GM15510 (cell line): ENCODE measurements around the gene FHIP2A.

Experiments
- POLR2A ChIP-seq: IDR thresholded peaks from 3 replicates; pipeline ENCODE4 v1.6.1; 2011; ENCODE audit warnings: borderline replicate concordance; ENCODE audit not compliant: insufficient read length; ENCODE audit errors: extremely low read depth

Gene FHIP2A, protein sequence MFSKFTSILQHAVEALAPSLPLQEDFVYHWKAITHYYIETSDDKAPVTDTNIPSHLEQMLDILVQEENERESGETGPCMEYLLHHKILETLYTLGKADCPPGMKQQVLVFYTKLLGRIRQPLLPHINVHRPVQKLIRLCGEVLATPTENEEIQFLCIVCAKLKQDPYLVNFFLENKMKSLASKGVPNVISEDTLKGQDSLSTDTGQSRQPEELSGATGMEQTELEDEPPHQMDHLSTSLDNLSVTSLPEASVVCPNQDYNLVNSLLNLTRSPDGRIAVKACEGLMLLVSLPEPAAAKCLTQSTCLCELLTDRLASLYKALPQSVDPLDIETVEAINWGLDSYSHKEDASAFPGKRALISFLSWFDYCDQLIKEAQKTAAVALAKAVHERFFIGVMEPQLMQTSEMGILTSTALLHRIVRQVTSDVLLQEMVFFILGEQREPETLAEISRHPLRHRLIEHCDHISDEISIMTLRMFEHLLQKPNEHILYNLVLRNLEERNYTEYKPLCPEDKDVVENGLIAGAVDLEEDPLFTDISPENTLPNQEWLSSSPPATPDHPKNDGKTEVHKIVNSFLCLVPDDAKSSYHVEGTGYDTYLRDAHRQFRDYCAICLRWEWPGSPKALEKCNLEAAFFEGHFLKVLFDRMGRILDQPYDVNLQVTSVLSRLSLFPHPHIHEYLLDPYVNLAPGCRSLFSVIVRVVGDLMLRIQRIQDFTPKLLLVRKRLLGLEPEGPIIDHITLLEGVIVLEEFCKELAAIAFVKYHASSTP

GRCh38 chr10:114821293-114821914 lies at the start of gene FHIP2A:
TSS of gene FHIP2A (plus strand) at chr10:114821780. CDS start at chr10:114822079, 299 bp downstream.
- peak; percentile 53 for TF ChIP-seq POLR2A

DNA sequence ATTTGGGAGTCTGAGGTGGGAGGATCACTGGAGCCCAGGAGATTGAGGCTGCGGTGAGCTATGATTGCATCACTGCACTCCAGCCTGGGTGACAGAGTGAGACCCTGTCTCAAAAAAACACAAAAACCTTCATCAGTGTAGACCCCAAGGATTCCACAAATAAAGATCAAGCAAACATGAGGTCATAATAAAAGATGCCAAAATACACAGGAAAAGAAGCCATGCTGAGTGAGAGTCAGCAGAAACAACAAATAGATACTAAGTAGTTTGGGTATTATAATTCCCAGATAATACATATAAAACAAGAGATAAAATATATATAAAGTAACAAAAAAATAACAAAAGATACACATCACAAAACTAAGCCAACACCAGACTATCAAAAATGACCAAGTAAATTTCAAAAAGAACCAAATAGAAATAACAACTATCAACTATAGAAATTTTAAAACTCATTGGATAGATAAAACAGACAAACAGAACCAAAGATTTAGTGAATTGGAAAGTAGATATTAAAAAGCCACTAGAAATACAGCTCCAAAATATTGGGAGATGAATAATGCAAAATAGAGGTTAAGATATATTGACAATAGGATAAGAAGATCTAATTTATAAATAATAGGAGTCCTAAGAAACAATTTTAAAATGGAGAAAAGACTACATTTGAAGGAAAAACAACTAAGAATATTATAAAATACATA lies 48.9 kb upstream of the FHIP2A start:
- TF ChIP-seq POLR2A, result no peak

DNA sequence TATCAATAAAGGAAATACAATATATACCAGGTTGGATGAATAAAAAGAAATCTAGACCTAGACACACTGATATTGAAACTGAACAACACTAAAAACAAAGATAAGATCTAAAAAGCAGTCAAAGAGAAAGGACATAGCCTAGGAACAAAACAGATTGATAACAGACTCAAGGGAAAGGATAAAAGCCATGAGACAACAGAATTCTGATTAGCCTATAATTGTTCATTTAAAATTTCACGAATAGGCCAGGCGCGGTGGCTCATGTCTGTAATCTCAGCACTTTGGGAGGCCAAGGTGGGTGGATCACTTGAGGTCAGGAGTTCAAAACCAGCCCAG lies 48.4 kb upstream of the FHIP2A start:
- no peak for TF ChIP-seq POLR2A

DNA sequence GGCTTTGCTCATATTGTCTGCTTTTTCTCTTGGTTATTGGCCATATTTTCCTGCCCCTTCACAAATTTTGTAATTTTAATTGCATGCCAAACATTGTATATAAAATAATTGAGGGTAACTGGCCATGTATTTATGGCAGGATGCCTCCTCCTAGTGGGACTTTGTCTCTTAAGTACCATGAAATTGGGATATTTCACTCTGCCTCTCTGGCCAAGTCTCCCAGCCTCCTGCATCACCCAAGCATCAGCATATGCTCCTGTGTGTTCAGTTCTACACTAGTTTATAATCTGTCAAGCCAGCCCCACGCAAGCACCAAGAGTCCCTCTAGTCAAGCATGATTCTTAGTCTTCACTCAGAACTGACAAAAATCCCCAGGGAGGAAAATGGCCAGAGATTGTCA lies 44.2 kb upstream of the FHIP2A start:
- TF ChIP-seq POLR2A, result no peak

DNA sequence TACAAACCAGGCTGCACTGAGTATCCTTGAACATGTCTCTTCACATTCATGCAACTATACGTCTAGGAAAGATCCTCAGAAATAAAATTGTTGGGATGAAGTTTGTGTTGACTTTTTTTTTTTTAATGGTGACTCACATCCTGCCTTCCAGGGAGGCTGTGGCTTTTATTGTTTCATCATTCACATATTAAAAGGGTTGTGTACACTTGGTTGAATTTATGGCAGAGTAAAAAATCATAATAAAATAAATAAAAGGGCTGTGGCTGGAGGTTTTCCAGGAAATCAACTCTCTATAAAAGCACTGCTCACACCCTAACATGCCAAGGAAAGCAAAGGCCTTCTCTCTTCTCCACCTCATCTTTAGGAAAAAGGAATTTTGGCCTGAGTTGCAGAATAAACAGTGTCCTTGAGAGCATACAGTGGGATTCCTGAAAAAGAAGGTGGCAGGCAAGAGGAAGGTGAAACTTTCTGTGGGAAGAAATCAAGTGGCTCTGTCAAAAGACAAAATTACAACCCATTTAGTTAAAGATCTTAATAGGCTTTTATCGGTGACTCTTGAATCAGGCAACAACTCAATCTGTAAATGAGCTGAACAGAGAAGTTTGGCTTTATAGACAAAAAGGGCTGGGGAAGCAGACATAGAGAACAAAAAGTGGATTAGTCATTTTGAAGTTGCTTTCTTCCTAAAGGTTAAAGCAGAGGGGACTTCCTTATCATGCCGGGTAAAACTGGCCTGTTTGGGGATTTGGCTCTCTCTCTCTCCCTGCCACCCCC lies 41.6 kb upstream of the FHIP2A start:
- no peak for TF ChIP-seq POLR2A

GRCh38 chr10:114780577-114781184 lies 40.9 kb upstream of the FHIP2A start:
- TF ChIP-seq POLR2A, result no peak

DNA sequence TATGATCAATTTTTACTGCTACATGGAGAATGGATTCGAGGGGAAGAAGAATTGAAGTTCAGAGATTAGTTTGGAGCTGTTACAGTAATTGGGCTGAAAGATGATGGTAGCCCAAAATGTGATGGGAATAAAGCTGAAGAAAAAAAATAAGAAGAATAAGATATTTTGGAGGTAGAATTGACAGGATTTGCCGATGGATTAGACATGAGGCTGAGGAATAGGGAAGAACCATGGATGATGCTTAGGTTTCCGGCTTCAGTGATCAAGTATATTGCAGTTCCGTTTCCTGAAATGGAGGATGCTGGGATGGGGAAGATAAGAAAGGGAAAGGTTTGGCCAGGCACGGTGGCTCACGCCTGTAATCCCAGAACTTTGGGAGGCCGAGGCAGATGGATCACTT lies 38.9 kb upstream of the FHIP2A start:
- no peak for TF ChIP-seq POLR2A

DNA sequence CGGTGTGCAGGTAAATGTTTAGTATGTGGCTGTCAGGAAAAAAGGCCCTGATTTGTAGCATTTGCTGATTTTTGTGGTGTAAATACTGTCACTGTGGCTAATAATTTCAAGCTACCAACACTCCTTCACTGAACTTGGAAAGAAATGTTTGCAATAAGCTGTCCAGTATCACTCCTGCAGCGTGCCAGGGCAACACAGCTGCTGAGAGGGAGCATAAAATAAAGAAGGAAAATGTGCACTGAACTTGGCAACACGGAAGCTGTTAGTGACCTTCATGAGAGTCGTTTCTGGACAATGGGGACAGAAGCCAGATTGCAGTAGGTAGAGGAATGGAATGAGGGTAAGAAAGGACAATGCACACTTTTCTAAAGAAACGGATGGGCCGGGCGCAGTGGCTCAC lies 37.9 kb upstream of the FHIP2A start:
- TF ChIP-seq POLR2A, result no peak

- no peak for TF ChIP-seq POLR2A
Measured at GRCh38 chr10:114791768-114792167, 29.8 kb upstream of the FHIP2A start.

DNA sequence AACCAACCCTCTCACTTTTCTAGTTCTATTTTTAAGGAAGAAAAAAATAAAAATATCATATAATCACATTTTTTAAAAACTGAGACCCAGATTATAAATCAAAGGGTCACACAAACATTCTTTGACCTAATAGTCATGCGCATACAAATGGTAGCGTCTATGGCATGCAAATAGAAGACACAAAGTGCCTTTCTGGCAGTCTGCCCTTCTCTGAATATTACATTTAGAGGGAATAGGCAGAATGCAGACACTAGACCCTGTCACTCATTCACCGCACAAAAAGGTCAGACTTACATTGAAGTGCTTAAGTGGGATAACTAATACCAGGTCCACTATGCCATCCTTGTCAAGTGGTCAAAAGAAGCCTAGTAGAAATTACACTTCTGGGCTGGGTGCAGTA lies 26.5 kb upstream of the FHIP2A start:
- TF ChIP-seq POLR2A, result no peak

- no peak for TF ChIP-seq POLR2A
Measured at GRCh38 chr10:114800361-114800760, 21.2 kb upstream of the FHIP2A start.

DNA sequence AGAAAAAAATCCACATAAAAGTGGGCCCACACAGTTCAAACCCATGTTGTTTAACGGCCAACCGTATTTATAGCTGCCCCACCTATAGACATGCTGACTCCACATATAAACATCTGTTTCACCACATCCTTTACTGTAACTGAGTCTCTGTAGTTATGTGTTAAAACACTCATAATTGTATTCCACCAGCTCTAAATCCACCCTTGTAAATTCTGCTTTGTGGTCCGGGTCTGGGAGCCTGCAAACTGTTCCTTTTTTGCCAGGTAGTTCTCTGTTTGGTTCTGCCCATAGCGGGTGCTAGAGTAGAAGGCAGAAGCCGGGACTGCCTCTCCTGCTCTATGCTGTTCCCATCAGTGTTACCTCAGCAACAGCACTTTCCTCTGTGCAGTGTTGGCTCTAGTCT lies 20.2 kb upstream of the FHIP2A start:
- no peak for TF ChIP-seq POLR2A

GRCh38 chr10:114802177-114802576 lies 19.4 kb upstream of the FHIP2A start:
- TF ChIP-seq POLR2A, result no peak
